Measurements from ENCODE around the gene CLNK.
A peak's percentile ranks its signal among the peaks of the same experiment; 100 is the strongest.

CLNK gene

GRCh38 chr4:10478621-10479020 is 205.9 kb downstream of the CLNK start:
- Mint-ChIP-seq H3K4me1 (ENCODE audit: low read depth in 2 of 2) (no peaks in the 10 kb centered on the region), H3K27me3 (peaks cover 23 to 32% of the 10 kb centered on the region in 2 donors), H3K4me3 (no peak overlapping the region), H3K36me3 (ENCODE audit: insufficient read depth) (no peaks in the 10 kb centered on the region), H3K27ac (no peak overlapping the region), H3K9me3 (no peaks in the 10 kb centered on the region)
- ATAC-seq (replicated peaks) (no peak), DNase-seq (no peak)

- peaks cover 11 to 27% of the 10 kb centered on the region in 2 donors for H3K27me3 Mint-ChIP-seq
- no peak overlapping the region for H3K4me3 Mint-ChIP-seq
- H3K27ac Mint-ChIP-seq: no peak overlapping the region
These were observed 214.1 kb downstream of the CLNK start for GRCh38 chr4:10470505-10470904.

GRCh38 chr4:10466161-10466560 is 218.4 kb downstream of the CLNK start:
- H3K4me3 Mint-ChIP-seq: no peak overlapping the region
- ATAC-seq (replicated peaks) (no peak), DNase-seq (no peak)
- no peak overlapping the region for H3K27ac Mint-ChIP-seq
- peaks cover 0 to 5% of the 10 kb centered on the region in 2 donors for H3K4me1 Mint-ChIP-seq (ENCODE audit: low read depth in 2 of 2)
- H3K9me3 Mint-ChIP-seq: no peaks in the 10 kb centered on the region
- H3K27me3 Mint-ChIP-seq: peaks cover 51 to 52% of the 10 kb centered on the region in 2 donors
- H3K36me3 Mint-ChIP-seq (ENCODE audit: insufficient read depth): peaks cover 6% of the 10 kb centered on the region

More at GRCh38 chr4:10470505-10470904, 214.1 kb downstream of the CLNK start:
- ATAC-seq (replicated peaks): no peak
- Mint-ChIP-seq H3K36me3 (ENCODE audit: insufficient read depth) (no peaks in the 10 kb centered on the region), H3K9me3 (no peaks in the 10 kb centered on the region), H3K4me1 (ENCODE audit: low read depth in 2 of 2) (no peaks in the 10 kb centered on the region)
- no peak for DNase-seq

GRCh38 chr4:10462876-10463275 is 221.7 kb downstream of the CLNK start:
- DNase-seq (no peak), ATAC-seq (replicated peaks) (no peak)
- H3K4me1 Mint-ChIP-seq (ENCODE audit: low read depth in 2 of 2): peaks cover 9 to 11% of the 10 kb centered on the region in 2 donors
- H3K4me3 Mint-ChIP-seq: no peak overlapping the region
- H3K9me3 Mint-ChIP-seq: peaks cover 0 to 1% of the 10 kb centered on the region in 2 donors
- H3K36me3 Mint-ChIP-seq (ENCODE audit: insufficient read depth): peaks cover 6% of the 10 kb centered on the region
- no peak overlapping the region for H3K27ac Mint-ChIP-seq
- H3K27me3 Mint-ChIP-seq: peaks cover 40 to 62% of the 10 kb centered on the region in 2 donors

- ATAC-seq (replicated peaks) (no peak), DNase-seq (no peak)
- Mint-ChIP-seq H3K27me3 (peaks cover 33 to 57% of the 10 kb centered on the region in 2 donors), H3K4me1 (ENCODE audit: low read depth in 2 of 2) (peaks cover 9 to 16% of the 10 kb centered on the region in 2 donors), H3K4me3 (peak overlapping the region; percentile 68 to 83), H3K36me3 (ENCODE audit: insufficient read depth) (peaks cover 6% of the 10 kb centered on the region), H3K9me3 (peaks cover 0 to 1% of the 10 kb centered on the region in 2 donors), H3K27ac (no peak overlapping the region)
These were observed 222.6 kb downstream of the CLNK start for GRCh38 chr4:10461850-10462400.

GRCh38 chr4:10461091-10461849 is 223.3 kb downstream of the CLNK start:
- H3K36me3 Mint-ChIP-seq (ENCODE audit: insufficient read depth): peaks cover 9% of the 10 kb centered on the region
- peak; percentile 63 to 76 (median 67) for DNase-seq
- peaks cover 0 to 1% of the 10 kb centered on the region in 2 donors for H3K9me3 Mint-ChIP-seq
- H3K4me1 Mint-ChIP-seq (ENCODE audit: low read depth in 2 of 2): peaks cover 12 to 17% of the 10 kb centered on the region in 2 donors
- H3K27me3 Mint-ChIP-seq: peaks cover 29 to 51% of the 10 kb centered on the region in 2 donors
- ATAC-seq (replicated peaks): peak; percentile 74
- no peak overlapping the region for H3K27ac Mint-ChIP-seq
- H3K4me3 Mint-ChIP-seq: peak overlapping the region; percentile 68 to 83

- H3K9me3 Mint-ChIP-seq: peaks cover 0 to 1% of the 10 kb centered on the region in 2 donors
- DNase-seq (no peak), ATAC-seq (replicated peaks) (no peak)
- peaks cover 29 to 51% of the 10 kb centered on the region in 2 donors for H3K27me3 Mint-ChIP-seq
- no peak overlapping the region for H3K27ac Mint-ChIP-seq
- H3K4me3 Mint-ChIP-seq: peak overlapping the region; percentile 68 to 83
- H3K4me1 Mint-ChIP-seq (ENCODE audit: low read depth in 2 of 2): peaks cover 15 to 18% of the 10 kb centered on the region in 2 donors
- H3K36me3 Mint-ChIP-seq (ENCODE audit: insufficient read depth): peaks cover 13% of the 10 kb centered on the region
These were observed 224.1 kb downstream of the CLNK start for GRCh38 chr4:10460313-10461047.

GRCh38 chr4:10459305-10459704 is 225.3 kb downstream of the CLNK start:
- H3K9me3 Mint-ChIP-seq: peaks cover 0 to 1% of the 10 kb centered on the region in 2 donors
- DNase-seq: no peak
- H3K27ac Mint-ChIP-seq: no peak overlapping the region
- H3K4me1 Mint-ChIP-seq (ENCODE audit: low read depth in 2 of 2): peaks cover 19% of the 10 kb centered on the region in 2 donors
- no peak for ATAC-seq (replicated peaks)
- H3K4me3 Mint-ChIP-seq: no peak overlapping the region
- H3K36me3 Mint-ChIP-seq (ENCODE audit: insufficient read depth): peaks cover 13% of the 10 kb centered on the region
- H3K27me3 Mint-ChIP-seq: peaks cover 19 to 40% of the 10 kb centered on the region in 2 donors

- Mint-ChIP-seq H3K36me3 (ENCODE audit: insufficient read depth) (peaks cover 10% of the 10 kb centered on the region), H3K27me3 (peaks cover 12 to 28% of the 10 kb centered on the region in 2 donors), H3K9me3 (peaks cover 0 to 1% of the 10 kb centered on the region in 2 donors), H3K4me3 (peak overlapping the region in 1 of 2 donors; percentile 69), H3K4me1 (ENCODE audit: low read depth in 2 of 2) (peaks cover 19 to 23% of the 10 kb centered on the region in 2 donors), H3K27ac (peak overlapping the region in 1 of 2 donors; percentile 44)
- ATAC-seq (replicated peaks): no peak
- no peak for DNase-seq
These were observed 226.4 kb downstream of the CLNK start for GRCh38 chr4:10458177-10458576.

- peaks cover 19 to 23% of the 10 kb centered on the region in 2 donors for H3K4me1 Mint-ChIP-seq (ENCODE audit: low read depth in 2 of 2)
- H3K9me3 Mint-ChIP-seq: peaks cover 0 to 4% of the 10 kb centered on the region in 2 donors
These were observed 227.2 kb downstream of the CLNK start, which contains the start of gene ZNF518B for GRCh38 chr4:10457255-10457801. Gene ZNF518B (minus strand): TSS chr4:10457426. CDS start chr4:10446328, 11,098 bp downstream.

GRCh38 chr4:10456595-10457254 is 227.8 kb downstream of the CLNK start:
- peaks cover 10% of the 10 kb centered on the region for H3K36me3 Mint-ChIP-seq (ENCODE audit: insufficient read depth)
- peak; percentile 49 for ATAC-seq (replicated peaks)
- peak overlapping the region; percentile 84 to 89 for H3K27ac Mint-ChIP-seq
- H3K4me1 Mint-ChIP-seq (ENCODE audit: low read depth in 2 of 2): peaks cover 19 to 22% of the 10 kb centered on the region in 2 donors
- peaks cover 0 to 14% of the 10 kb centered on the region in 2 donors for H3K27me3 Mint-ChIP-seq
- peak overlapping the region; percentile 81 to 83 for H3K4me3 Mint-ChIP-seq
- DNase-seq: peak; percentile 36 to 47 (median 36)
- H3K9me3 Mint-ChIP-seq: peaks cover 0 to 4% of the 10 kb centered on the region in 2 donors

More at GRCh38 chr4:10457255-10457801, 227.2 kb downstream of the CLNK start, which contains the start of gene ZNF518B:
- peak within 1 kb of the TSS; percentile 84 to 89 for H3K27ac Mint-ChIP-seq
- ATAC-seq (replicated peaks) (peak; percentile 82), DNase-seq (peak; percentile 77 to 84 (median 78))
- peak within 1 kb of the TSS; percentile 81 to 83 for H3K4me3 Mint-ChIP-seq
- H3K27me3 Mint-ChIP-seq: peaks cover 4 to 20% of the 10 kb centered on the region in 2 donors
- H3K36me3 Mint-ChIP-seq (ENCODE audit: insufficient read depth): peaks cover 10% of the 10 kb centered on the region

GRCh38 chr4:10456260-10456594 is 228.3 kb downstream of the CLNK start:
- H3K36me3 Mint-ChIP-seq (ENCODE audit: insufficient read depth): peaks cover 6% of the 10 kb centered on the region
- peak overlapping the region; percentile 84 to 89 for H3K27ac Mint-ChIP-seq
- H3K27me3 Mint-ChIP-seq: peaks cover 0 to 10% of the 10 kb centered on the region in 2 donors
- H3K9me3 Mint-ChIP-seq: peaks cover 0 to 4% of the 10 kb centered on the region in 2 donors
- H3K4me1 Mint-ChIP-seq (ENCODE audit: low read depth in 2 of 2): peaks cover 18 to 19% of the 10 kb centered on the region in 2 donors
- DNase-seq (no peak), ATAC-seq (replicated peaks) (no peak)
- peak overlapping the region; percentile 81 to 83 for H3K4me3 Mint-ChIP-seq
